Measurements from ENCODE around the gene GLDC. TPM values are rescaled to one million over a fixed set of nuclear protein-coding genes. Genes with fewer than 3 reads are reported as not detected.
A peak's percentile ranks its signal among the peaks of the same experiment; 100 is the strongest.

GLDC gene
- total RNA-seq, 1 donor = 0.43 TPM

GRCh38 chr9:6673326-6674025, 27.9 kb upstream of the GLDC start:
- no peak for DNase-seq (ENCODE audit: low read depth)

DNA sequence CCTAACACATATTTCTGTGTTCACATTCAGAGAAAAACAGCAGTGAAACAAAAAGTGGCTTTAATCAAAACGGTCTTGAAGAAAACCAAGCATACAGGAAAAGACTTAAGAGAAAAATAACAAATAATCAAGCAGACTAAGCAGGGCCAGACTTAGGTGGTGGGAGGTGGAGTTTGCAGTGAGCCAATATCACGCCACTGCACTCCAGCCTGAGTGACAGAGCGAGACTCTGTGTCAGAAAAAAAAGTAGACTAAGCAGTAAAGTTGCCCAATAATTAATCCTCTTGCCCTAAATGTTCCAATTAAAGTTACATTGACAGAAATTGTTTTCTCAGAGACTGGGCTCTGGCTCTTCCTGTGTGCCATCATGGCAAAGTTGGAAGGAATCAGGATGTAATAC, 26.6 kb upstream of the GLDC start:
- H3K4me3 ChIP-seq (ENCODE audit: low read depth, low read length) = no peak overlapping the region
- DNase-seq (ENCODE audit: low read depth) = no peak
- no peak for TF ChIP-seq CTCF (IDR thresholded peaks at IDR 0.05; ENCODE audit: insufficient read depth, low read depth, low read length)

More at GRCh38 chr9:6673326-6674025, 27.9 kb upstream of the GLDC start:
- no peak overlapping the region for H3K4me3 ChIP-seq (ENCODE audit: low read depth, low read length)
- TF ChIP-seq CTCF (IDR thresholded peaks at IDR 0.05; ENCODE audit: insufficient read depth, low read depth, low read length) = no peak

DNA sequence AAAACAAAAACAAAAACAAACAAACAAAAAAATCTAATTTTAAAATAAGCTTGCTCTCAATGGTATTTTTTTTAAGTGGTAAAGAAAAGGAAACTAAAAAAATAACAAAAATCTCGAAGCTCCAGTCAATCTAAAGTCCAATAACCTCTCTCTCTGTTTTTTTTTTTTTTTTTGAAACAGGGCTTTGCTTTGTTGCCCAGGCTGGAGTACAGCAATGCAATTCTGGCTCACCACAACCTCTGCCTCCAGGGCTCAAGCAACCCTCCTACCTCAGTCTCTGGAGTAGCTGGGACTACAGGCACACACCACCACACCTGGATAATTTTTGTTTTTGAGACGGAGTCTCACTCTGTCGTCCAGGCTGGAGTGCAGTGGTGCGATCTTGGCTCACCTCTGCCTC, 25.9 kb upstream of the GLDC start:
- TF ChIP-seq CTCF (IDR thresholded peaks at IDR 0.05; ENCODE audit: insufficient read depth, low read depth, low read length) = no peak
- no peak for DNase-seq (ENCODE audit: low read depth)
- H3K4me3 ChIP-seq (ENCODE audit: low read depth, low read length) = no peak overlapping the region

DNA sequence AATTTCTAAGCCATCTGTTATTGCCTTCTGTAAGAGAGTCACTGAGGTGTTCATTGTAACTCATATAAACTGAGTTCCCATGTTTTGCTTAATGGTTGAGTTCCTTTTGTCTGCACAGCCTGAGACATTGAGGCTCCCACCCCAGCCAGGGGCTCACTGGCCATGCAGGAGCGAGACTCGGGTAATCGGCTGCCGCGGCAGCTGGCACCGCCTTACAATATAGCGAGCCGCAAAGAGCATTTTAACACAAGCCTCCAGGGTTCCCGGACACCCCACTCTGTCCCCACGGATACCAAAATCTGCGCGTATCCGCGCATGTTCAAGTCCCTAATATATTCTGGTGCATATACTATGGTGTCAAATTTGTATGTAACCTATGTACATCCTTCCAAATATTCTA, 24.4 kb upstream of the GLDC start:
- DNase-seq (ENCODE audit: low read depth) = no peak
- no peak for TF ChIP-seq CTCF (IDR thresholded peaks at IDR 0.05; ENCODE audit: insufficient read depth, low read depth, low read length)
- H3K4me3 ChIP-seq (ENCODE audit: low read depth, low read length) = no peak overlapping the region

DNA sequence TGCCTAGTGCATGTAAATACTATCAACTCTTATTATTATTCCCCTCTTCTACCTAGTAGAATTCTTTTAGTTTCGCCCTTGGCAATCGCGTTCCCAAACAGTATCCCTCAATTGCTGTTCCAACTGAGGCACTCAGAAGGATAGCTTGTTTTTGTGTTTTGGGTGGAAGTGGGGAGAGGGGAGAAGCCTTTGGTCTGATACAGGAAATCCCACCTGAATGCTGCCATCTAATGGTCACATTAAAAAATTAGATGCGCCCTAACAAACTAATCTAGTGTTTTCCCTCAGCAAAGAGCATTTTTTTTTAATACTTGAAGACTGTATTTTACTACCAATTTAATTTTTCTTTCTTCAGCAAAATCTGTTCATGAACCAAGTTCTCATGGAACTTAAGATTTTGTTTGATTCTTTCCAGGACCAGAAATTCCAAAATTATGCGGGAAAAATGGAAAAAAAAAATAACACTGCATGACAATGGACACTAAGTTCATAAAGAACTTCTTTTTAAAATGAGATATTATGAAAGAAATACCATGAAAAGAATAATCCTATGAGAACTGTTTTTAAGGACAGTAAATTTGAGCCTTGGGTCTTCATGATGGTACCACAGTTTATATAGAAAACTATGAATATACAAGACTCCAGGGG, 22.2 kb upstream of the GLDC start:
- no peak overlapping the region for H3K4me3 ChIP-seq (ENCODE audit: low read depth, low read length)
- peak; percentile 37 for DNase-seq (ENCODE audit: low read depth)
- TF ChIP-seq CTCF (IDR thresholded peaks at IDR 0.05; ENCODE audit: insufficient read depth, low read depth, low read length) = peak; percentile 57

DNA sequence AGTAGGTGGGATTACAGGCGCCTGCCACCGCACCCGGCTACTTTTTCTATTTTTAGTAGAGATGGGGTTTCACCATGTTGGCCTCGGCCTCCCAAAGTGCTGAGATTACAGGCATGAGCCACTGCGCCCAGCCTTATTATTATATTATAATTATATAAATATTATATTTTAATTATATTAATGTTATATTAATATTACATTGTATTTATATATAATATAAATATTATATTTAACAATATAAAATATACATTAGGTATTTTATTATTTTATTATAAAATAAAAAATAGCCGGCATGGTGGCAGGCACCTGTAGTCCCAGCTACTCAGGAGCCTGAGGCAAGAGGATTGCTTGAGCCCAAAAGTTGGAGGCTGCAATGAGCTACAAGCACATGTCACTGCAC, 21.6 kb upstream of the GLDC start:
- H3K4me3 ChIP-seq (ENCODE audit: low read depth, low read length) = no peak overlapping the region
- no peak for DNase-seq (ENCODE audit: low read depth)
- TF ChIP-seq CTCF (IDR thresholded peaks at IDR 0.05; ENCODE audit: insufficient read depth, low read depth, low read length) = no peak

All from fibroblast of villous mesenchyme (primary cell).